CD4-positive, alpha-beta T cell treated with Interleukin-10 for 1 hour (primary cell): ENCODE data around the gene GRK3.

Experiments
- DNase-seq: peaks from one replicate; pipeline ENCODE4 v3.0.0-alpha.2; 2020

Gene GRK3

GRCh38 chr22:25744694-25745093 lies 180.2 kb downstream of the GRK3 start:
- DNase-seq = no peak

DNA sequence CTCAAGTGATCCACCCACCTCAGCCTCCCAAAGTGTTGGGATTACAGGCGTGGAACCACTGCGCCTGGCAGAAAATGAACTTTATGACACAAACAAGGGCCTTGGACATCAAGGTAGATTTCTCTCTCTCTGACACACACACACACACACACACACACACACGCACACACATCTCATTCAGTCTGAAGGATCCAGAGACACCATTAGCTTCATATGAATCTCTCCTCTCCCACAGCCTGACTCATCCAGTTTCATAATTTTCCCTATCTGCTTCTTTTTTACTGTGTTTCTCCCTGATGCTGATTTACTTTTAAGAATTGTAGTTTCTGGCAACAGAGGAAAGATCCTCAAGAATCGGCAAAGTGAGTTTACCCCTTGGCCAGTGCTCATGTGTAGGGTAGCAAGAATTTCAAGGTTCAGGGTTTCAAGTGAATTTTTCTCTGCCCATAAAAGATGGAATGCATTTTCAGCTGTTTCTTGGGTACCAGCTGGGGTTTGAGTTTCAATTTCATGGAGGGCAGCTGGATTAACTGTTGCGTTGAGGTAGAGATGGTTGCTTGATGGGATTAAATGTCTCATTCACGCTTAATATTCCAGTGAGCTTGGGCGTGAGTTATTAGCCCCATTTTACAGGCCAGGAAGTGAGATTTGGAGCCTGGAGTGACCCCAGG lies 181.0 kb downstream of the GRK3 start:
- DNase-seq = no peak

- no peak for DNase-seq
Observed at GRCh38 chr22:25746012-25746373, 181.5 kb downstream of the GRK3 start.

DNA sequence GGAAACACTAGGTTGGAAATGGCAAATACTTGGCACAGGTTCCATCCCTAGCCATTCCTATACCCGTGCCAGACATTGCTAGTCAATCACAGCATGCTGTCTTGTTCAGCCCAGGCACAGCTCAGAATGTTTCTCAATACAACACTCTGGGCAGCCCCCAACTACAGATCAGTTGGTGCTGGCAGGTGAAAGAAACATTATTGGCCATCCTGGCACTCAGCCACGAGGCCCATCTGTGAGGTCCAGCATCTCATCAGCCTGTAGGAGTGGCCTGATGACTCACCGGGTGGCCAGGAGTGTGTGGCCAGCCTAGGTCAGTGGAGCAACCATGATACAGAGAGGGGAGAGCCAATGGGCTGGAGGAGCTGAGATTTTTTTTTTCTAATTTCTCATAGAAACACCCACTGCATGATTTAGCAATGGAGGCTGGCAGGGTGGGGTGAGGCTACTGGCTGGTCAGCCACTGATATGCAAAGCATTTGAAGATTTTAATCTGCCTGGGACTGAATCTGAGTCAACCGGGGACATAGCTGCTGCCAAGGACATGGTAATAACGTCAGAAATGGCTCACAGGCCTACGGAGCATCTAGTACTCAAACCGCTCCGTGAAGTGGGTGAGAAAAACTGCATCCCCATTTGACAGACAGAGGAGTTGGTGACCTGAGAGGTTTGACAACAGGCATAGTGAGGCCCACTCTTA lies 182.9 kb downstream of the GRK3 start:
- no peak for DNase-seq

- DNase-seq = no peak
Observed at GRCh38 chr22:25748140-25748539, 183.7 kb downstream of the GRK3 start.

DNA sequence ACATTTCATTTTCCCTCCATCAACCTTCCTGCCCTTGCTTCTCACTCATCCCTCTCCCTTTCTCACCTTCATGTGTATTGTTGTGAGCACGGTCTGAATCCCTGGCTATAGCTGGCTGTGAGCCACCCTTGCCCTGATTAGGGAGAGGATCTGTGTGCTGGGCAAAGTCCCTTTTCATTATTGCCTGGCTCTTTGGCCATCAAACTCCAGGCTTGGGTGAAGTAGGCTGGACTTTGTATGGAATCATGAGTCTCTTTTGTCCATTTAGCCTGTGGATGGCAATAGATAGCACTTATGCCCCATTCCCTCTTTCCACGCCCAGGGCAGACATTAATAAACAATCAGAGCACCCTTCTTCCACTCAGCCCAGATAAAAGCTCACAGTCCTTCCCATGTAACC lies 184.2 kb downstream of the GRK3 start:
- DNase-seq = no peak

DNA sequence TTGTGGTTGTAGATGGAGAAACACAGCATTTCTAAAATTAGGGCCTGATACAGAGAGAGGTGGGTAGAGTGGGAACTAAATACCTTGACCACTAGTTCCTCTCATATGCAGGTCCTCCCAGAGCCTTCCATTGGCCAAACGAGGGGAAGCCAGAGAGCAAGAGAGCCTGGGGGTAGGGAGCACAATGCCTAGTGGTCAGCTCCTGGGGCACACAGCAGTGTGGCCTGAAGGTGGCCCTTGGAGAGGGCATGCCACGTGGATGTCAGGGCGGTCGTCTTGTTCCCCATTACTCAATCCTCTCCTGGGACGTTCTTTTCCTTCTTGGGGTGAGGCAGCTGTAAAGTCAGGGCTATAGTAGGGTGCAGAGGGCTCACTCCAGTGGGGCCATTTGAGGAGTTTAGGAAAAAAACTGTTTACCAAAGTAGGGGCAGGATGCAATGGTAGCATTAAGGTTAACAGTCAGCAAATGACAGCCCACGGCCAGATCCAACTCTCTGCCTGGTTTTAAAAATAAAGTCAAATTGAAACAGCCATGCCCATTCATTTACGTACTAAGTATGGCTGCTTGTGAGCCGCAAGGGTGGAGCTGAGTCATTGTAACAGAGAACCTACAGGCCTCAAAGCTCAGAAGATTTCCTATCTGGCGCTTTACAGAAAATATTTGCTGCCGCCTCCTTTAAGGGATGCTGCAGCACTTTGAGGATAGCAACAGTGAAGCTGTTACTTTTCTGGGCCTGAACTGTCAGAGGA lies 185.1 kb downstream of the GRK3 start:
- no peak for DNase-seq

GRCh38 chr22:25750569-25751173 lies 186.2 kb downstream of the GRK3 start:
- no peak for DNase-seq

DNA sequence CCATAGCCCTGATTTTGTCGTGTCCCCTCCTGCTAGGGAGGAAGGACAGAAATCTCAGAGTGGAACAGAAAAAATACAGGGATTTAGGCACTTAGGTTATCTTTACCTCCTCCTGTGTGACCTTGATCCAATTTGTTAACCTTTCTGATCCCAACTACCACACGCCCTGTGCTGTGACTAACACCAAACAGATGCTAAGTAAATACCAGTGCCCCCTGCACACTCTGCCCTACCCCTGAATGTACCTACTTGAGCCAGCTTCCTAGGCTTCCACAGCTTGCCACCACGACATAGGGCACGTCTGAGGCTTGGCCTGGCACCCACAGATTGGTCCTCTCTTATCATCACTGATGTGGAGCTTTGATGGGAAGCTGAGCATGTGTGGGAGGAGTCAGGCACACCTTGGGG lies 186.7 kb downstream of the GRK3 start:
- no peak for DNase-seq

GRCh38 chr22:25752615-25753214 lies 188.2 kb downstream of the GRK3 start:
- no peak for DNase-seq

DNA sequence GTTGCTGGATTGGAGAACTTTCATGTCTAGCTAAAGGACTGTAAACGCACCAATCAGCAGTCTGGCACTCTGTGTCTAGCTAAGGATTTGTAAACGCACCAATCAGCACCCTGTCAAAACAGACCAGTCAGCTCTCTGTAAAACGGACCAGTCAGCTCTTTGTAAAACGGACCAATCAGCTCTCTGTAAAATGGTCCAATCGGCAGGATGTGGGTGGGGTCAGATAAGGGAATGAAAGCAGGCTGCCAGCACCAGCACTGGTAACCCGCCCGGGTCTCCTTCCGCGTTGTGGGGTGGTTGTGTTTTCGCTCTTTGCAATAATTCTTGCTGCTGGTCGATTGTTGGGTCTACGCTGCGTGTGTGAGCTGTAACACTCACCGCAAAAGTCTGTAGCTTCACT lies 188.8 kb downstream of the GRK3 start:
- no peak for DNase-seq

GRCh38 chr22:25754527-25755202 lies 190.2 kb downstream of the GRK3 start:
- no peak for DNase-seq

DNA sequence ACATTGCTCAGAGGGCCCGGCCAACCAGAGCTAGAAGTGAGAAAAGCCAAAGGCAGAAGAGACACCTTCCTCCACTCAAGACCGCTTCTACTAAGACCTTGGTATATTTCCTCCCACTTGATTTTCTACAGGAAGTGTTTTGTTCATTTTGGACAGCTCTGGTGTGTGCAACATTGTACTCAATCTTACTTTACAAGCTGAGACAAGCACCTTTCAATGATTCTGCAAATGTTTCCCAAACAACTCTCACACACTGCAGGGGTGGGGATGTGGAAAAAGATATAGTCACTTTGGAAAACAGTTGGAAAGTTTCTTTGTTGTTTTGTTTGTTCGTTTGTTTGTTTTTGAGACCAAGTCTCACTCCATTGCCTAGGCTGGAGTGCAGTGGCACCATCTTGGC lies 193.2 kb downstream of the GRK3 start:
- no peak for DNase-seq

DNA sequence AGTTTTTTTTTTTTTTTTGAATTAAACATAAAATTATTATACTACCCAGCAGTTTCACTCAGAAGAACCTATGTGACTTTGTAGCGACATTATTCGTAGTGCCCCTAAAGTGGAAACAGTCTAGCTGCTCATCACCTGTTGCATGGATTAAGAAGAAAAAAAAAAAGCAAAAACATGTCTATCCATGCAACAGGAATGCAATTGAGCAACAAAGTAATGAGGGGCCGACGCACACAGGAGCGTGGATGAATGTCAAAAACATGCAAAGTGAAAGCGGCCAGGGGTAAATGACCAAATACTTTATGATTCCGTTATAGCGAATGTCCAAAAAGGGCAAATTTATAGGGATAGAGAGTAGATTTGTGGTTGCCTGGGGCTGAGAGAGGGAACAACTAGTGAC lies 193.8 kb downstream of the GRK3 start:
- DNase-seq = no peak

GRCh38 chr22:25759825-25760231 lies 195.4 kb downstream of the GRK3 start:
- DNase-seq = no peak

- DNase-seq = no peak
Observed at GRCh38 chr22:25760294-25760693, 195.8 kb downstream of the GRK3 start.

GRCh38 chr22:25760848-25761595 lies 196.5 kb downstream of the GRK3 start:
- no peak for DNase-seq

GRCh38 chr22:25762147-25762546 lies 197.7 kb downstream of the GRK3 start:
- DNase-seq = no peak

DNA sequence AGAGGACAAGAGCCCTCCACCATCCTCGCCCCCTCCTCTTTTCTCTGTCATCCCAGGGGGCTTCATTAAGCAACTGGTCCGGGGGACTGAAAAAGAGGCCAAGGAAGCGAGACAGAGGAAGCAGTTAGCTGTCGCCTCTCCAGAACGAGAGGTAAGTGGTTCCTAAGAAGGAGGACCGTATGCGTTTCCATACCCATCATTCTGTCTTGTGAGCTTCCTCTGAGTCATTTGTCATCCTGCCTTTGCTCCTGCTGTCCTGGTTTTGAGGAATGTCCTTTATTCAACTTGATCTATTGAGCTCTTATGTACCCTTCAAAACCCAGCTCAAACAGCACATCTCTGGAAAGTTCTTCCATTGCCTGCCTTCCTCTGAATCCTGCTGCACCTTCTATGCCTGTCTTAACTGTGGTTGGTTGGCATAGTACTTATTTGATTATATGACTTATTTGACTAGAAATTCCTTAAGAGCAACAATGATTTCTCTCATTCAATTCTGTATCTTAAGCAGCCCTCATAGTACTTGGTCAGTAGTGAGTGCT lies 198.8 kb downstream of the GRK3 start:
- no peak for DNase-seq

DNA sequence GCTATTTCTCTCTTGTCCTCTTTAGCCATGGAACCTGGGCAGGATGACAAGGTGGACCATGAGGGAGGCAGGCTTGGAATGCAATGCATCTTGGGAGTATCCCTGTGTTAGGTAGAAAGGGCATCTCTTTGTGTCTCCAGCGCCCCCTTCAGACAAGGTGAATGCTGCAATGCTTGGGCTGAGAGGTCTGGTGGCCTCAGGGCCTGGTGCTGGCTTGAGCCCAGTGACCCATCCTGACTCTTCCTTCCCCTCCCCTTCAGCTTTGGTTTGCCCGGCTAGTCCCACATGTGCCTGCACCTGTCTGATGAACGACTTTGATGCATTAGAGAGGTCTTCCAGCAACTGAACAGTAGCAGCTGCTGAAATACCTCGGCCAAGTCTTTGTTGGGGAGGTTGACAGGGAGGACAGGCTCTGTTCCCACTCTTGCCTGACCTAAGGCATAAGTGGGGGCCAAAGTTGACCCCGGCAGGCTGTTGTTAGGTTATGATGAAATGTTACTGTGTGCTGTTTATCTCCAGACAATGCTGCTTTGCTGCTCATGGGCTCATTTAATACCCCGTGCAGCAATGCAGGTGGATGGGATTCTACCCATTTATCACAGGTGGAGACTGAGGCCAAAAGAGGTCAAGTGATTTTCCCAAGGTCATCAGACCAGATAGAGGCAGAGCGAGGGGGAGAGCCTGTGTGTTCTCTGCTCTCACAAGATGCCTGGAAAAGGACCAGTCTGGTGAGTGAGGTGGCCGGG lies 200.0 kb downstream of the GRK3 start:
- DNase-seq = no peak

- no peak for DNase-seq
Observed at GRCh38 chr22:25765016-25765367, 200.5 kb downstream of the GRK3 start.
